D721Med (cell line): ENCODE data around the gene AGO3.
"Not testable (repeated sequence)": the region's sequence is repeated elsewhere in the genome, so short reads cannot be mapped to it uniquely, and the experiment has no call there.

Source experiments
- DNase-seq: peaks from one replicate; pipeline ENCODE4 v3.0.0; 2011; ENCODE audit warnings: low spot score; ENCODE audit not compliant: insufficient read length
- FAIRE-seq: peaks from 2 replicates; lab custom pipeline; 2011; peaks lifted over from hg19 to GRCh38; lab: Jason Lieb, UNC
- TF ChIP-seq, protein P1 (sequence below): IDR thresholded peaks from 2 replicates; pipeline ENCODE4 v1.5.1; 2012; ENCODE audit warnings: mild to moderate bottlenecking, control low read depth; ENCODE audit not compliant: insufficient read depth; ENCODE audit errors: missing control alignments

The AGO3 gene

DNA sequence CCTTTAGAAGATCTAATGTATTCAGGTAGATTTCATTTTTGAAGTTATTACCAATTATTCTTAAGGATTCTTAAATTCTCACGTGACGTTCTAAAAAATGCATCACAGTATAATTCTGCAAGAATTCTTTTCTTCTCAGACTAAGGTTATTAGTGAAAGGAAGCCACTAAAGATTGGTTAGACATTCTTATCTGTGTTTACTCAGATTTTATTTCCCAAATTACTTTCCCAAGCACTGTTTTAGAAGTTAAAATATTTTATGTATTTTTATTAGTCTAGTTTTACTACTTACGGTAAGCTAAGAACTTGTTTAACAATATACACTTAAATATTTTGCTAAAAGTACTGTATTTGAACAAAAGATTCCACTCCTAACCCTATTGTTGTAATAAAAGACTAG lies 28.4 kb downstream of the AGO3 start:
- TF ChIP-seq, protein P1, sequence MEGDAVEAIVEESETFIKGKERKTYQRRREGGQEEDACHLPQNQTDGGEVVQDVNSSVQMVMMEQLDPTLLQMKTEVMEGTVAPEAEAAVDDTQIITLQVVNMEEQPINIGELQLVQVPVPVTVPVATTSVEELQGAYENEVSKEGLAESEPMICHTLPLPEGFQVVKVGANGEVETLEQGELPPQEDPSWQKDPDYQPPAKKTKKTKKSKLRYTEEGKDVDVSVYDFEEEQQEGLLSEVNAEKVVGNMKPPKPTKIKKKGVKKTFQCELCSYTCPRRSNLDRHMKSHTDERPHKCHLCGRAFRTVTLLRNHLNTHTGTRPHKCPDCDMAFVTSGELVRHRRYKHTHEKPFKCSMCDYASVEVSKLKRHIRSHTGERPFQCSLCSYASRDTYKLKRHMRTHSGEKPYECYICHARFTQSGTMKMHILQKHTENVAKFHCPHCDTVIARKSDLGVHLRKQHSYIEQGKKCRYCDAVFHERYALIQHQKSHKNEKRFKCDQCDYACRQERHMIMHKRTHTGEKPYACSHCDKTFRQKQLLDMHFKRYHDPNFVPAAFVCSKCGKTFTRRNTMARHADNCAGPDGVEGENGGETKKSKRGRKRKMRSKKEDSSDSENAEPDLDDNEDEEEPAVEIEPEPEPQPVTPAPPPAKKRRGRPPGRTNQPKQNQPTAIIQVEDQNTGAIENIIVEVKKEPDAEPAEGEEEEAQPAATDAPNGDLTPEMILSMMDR, result no peak
- no peak for FAIRE-seq

DNA sequence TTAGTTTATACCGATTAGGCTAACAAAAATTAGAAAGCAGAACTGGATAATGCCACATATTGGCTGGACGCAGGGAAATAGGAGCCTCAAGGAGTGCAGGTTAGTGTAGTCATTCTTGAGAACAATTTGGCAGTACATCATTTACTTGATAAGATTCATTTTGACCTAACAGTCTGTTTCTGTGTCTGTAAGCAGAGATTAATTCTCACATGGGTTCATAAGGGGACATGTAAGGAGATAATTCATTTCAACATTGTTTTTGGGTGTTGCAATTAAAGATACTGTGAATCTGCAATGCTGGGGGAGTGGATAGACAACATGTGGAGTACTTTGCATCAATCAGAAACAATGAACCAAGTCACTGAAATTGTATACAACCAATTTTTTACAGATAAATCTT lies 32.0 kb downstream of the AGO3 start:
- DNase-seq, result no peak
- TF ChIP-seq, protein P1, result no peak
- no peak for FAIRE-seq

More for the DNA sequence above, 28.4 kb downstream of the AGO3 start:
- DNase-seq, result no peak

DNA sequence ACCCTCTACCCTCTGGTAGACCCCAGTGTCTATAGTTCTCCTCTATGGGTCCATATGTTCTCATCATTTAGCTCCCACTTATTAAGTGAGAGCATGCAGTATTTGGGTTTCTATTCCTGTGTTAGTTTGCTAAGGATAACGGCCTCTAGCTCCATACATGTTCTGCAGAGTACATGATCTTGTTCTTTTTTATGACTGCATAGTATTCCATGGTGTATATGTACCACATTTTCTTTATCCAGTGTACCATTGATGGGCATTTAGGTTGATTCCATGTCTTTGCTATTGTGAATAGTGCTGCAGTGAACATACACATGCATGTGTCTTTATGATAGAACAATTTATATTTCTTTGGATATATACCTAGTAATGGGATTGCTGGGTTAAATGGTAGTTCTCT lies 33.4 kb downstream of the AGO3 start:
- not testable (repeated sequence) for FAIRE-seq, DNase-seq

DNA sequence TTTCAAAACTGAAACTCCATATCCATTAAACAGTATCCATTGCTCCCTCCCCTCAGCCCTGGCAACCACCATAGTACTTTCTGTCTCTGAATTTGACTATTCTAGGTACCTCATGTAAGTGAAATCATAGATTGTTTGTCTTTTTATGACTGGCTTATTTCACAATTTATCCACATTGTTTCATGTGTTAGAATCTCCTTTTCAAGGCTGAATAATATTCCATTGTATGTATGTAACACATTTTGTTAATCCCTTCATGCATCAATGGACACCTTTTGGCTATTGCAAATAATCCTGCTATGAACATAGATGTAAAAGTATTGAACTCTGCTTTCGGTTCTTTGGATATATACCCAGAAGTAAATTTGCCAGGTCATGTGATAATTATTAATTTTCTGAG lies 37.5 kb downstream of the AGO3 start:
- FAIRE-seq (no peak), DNase-seq (no peak)
- TF ChIP-seq, protein P1, result no peak

DNA sequence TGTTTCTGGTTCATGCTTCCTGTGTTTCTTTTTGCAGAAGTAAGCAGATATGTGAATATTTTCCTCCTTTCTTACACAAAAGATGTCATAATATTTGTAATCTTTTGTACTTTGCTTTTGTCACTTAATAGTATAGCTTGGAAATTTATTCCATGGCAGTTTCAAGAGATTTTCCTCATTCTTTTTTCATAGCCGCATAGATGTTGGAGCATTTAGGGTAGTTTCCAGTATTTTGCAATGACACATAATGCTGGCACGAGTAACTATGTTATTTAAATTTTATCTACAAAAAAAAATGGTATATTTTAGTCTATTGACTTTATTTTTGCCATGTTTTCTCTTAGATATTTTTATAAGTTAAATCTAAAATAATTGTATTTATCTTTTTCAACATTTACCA lies 40.7 kb downstream of the AGO3 start:
- no peak for DNase-seq
- FAIRE-seq, result no peak
- TF ChIP-seq, protein P1, result no peak

DNA sequence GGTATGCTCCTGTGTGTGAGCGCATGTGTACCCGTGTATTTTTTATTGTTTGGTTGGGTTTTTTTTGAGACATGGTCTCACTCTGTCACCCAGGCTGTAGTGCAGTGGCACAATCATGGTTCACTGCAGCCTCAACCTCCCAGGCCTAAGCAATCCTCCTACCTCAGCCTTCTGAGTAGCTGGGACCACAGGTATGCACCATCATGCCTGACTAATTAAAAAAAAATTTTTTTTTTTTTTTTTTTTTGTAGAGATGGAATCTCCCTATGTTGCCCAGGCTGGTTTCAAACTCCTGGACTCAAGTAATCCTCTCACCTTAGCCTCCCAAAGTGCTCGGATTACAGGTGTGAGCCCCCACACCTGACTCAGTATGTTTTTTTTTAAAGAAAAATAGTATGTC lies 41.7 kb downstream of the AGO3 start:
- FAIRE-seq, result not testable (repeated sequence)

DNA sequence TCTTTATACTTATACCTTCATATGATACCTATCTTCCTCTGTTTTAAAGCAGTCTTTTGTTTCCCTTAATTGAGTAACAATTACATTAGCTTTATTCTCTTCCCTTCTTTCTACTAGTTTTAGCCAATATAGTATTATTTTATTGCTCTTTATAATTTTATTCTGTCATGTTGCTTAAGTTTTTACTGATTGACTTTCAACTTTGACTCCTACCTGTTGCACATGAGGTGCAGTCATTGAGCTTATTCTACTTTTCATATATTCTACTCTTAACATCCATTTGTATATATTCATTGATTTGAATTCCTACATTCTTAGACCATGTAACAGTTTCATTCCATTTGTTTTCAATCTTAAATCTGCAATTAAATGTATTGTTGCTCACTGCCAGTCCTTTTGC lies 49.2 kb downstream of the AGO3 start:
- FAIRE-seq, result no peak
- TF ChIP-seq, protein P1, result no peak

More for the DNA sequence above, 41.7 kb downstream of the AGO3 start:
- not testable (repeated sequence) for DNase-seq

DNA sequence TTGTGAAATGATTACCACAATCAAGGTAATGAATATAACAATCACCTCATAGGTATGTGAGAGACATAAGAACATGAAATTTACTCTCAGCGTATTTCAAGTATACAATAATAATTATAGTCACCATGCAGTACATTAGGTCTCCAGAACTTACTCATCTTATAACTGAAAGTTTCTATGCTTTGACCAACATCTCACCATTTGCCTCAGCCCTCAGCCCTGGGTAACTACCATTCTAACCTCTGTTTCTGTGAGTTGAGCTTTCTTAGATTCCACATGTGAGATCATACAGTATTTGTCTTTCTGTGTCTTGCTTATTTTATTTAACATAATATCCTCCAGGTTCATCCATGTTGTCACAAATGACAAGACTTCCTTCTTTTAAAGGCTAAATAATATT lies 57.3 kb downstream of the AGO3 start:
- no peak for FAIRE-seq
- TF ChIP-seq, protein P1, result no peak
- no peak for DNase-seq

More for the DNA sequence above, 49.2 kb downstream of the AGO3 start:
- DNase-seq, result no peak
